ENCODE results near the gene CD69. TPM values are rescaled to one million over a fixed set of nuclear protein-coding genes. Genes with fewer than 3 reads are reported as not detected.

CD69 gene
- total and polyA plus RNA-seq, 9 donors: 0.63 to 7.8 (median 2.3) TPM

GRCh38 chr12:9725213-9725870 lies 35.4 kb downstream of the CD69 start:
- DNase-seq: no peak
- intact Hi-C loops (cut with DNase I): no loop called here

GRCh38 chr12:9724023-9724422 lies 36.7 kb downstream of the CD69 start:
- TF ChIP-seq CTCF (IDR thresholded peaks at IDR 0.05) (no peak), EP300 (IDR thresholded peaks at IDR 0.05) (no peak), POLR2A (IDR thresholded peaks at IDR 0.05) (no peak)
- Histone ChIP-seq H3K4me1 (ENCODE audit: insufficient read depth) (no peaks in the 10 kb centered on the region), H3K9me3 (no peaks in the 10 kb centered on the region), H3K4me3 (no peak overlapping the region), H3K27me3 (no peaks in the 10 kb centered on the region), H3K36me3 (no peaks in the 10 kb centered on the region), H3K27ac (no peak overlapping the region)
- no peak for DNase-seq
- intact Hi-C loops (cut with DNase I): no loop called here
- 76 to 95% (median 88%) methylated on average over 1 of the region's 1 CpG for WGBS, 3 donors

More at GRCh38 chr12:9725213-9725870, 35.4 kb downstream of the CD69 start:
- Histone ChIP-seq H3K4me1 (ENCODE audit: insufficient read depth) (no peaks in the 10 kb centered on the region), H3K9me3 (no peaks in the 10 kb centered on the region), H3K36me3 (no peaks in the 10 kb centered on the region), H3K27ac (no peak overlapping the region), H3K4me3 (no peak overlapping the region), H3K27me3 (no peaks in the 10 kb centered on the region)
- WGBS, 3 donors: 59 to 86% (median 78%) methylated on average over 2 of the region's 2 CpGs
- TF ChIP-seq CTCF (IDR thresholded peaks at IDR 0.05) (no peak), EP300 (IDR thresholded peaks at IDR 0.05) (no peak), POLR2A (IDR thresholded peaks at IDR 0.05) (no peak)

GRCh38 chr12:9721394-9722092 lies 39.2 kb downstream of the CD69 start:
- no peak overlapping the region for H3K27ac ChIP-seq
- no peaks in the 10 kb centered on the region for H3K9me3 ChIP-seq
- intact Hi-C loops (cut with DNase I): no loop called here
- TF ChIP-seq CTCF (IDR thresholded peaks at IDR 0.05) (no peak), POLR2A (IDR thresholded peaks at IDR 0.05) (no peak), EP300 (IDR thresholded peaks at IDR 0.05) (no peak)
- 41 to 63% (median 53%) methylated on average over 5 of the region's 5 CpGs for WGBS, 3 donors
- H3K36me3 ChIP-seq: no peaks in the 10 kb centered on the region
- H3K4me3 ChIP-seq: no peak overlapping the region
- no peaks in the 10 kb centered on the region for H3K4me1 ChIP-seq (ENCODE audit: insufficient read depth)
- no peak for DNase-seq
- H3K27me3 ChIP-seq: no peaks in the 10 kb centered on the region

GRCh38 chr12:9719790-9720189 lies 40.9 kb downstream of the CD69 start:
- 37 to 76% (median 67%) methylated on average over 1 of the region's 1 CpG for WGBS, 3 donors
- intact Hi-C loops (cut with DNase I): no loop called here

More at GRCh38 chr12:9719790-9720189, 40.9 kb downstream of the CD69 start:
- Histone ChIP-seq H3K4me3 (no peak overlapping the region), H3K9me3 (no peaks in the 10 kb centered on the region), H3K4me1 (ENCODE audit: insufficient read depth) (no peaks in the 10 kb centered on the region), H3K27me3 (no peaks in the 10 kb centered on the region), H3K27ac (no peak overlapping the region), H3K36me3 (no peaks in the 10 kb centered on the region)
- no peak for DNase-seq
- TF ChIP-seq CTCF (IDR thresholded peaks at IDR 0.05) (no peak), POLR2A (IDR thresholded peaks at IDR 0.05) (no peak)
